Measurements from ENCODE around the gene AVPR2. TPM values are rescaled to one million over a fixed set of nuclear protein-coding genes. Genes with fewer than 3 reads are reported as not detected.

AVPR2 gene
- total RNA-seq, 1 donor from 2014 or later: 0.77 TPM

- peak within 1 kb of the TSS; percentile 72 for H3K27ac Mint-ChIP-seq (ENCODE audit: unreplicated experiment)
- H3K4me3 Mint-ChIP-seq (ENCODE audit: unreplicated experiment): peak within 1 kb of the TSS; percentile 89
- peak; percentile 64 for DNase-seq (ENCODE audit: low spot score)
- TF ChIP-seq, protein P1, sequence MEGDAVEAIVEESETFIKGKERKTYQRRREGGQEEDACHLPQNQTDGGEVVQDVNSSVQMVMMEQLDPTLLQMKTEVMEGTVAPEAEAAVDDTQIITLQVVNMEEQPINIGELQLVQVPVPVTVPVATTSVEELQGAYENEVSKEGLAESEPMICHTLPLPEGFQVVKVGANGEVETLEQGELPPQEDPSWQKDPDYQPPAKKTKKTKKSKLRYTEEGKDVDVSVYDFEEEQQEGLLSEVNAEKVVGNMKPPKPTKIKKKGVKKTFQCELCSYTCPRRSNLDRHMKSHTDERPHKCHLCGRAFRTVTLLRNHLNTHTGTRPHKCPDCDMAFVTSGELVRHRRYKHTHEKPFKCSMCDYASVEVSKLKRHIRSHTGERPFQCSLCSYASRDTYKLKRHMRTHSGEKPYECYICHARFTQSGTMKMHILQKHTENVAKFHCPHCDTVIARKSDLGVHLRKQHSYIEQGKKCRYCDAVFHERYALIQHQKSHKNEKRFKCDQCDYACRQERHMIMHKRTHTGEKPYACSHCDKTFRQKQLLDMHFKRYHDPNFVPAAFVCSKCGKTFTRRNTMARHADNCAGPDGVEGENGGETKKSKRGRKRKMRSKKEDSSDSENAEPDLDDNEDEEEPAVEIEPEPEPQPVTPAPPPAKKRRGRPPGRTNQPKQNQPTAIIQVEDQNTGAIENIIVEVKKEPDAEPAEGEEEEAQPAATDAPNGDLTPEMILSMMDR (IDR thresholded peaks at IDR 0.05; ENCODE audit: unreplicated experiment): no peak
- H3K9me3 Mint-ChIP-seq (ENCODE audit: unreplicated experiment): no peaks in the 10 kb centered on the region
- H3K27me3 Mint-ChIP-seq (ENCODE audit: unreplicated experiment): peaks cover 10% of the 10 kb centered on the region
- peaks cover 6% of the 10 kb centered on the region for H3K36me3 Mint-ChIP-seq (ENCODE audit: low read depth, unreplicated experiment)
- peaks cover 2% of the 10 kb centered on the region for H3K4me1 Mint-ChIP-seq (ENCODE audit: unreplicated experiment)
Measured at GRCh38 chrX:153934762-153935325, 30.4 kb downstream of the AVPR2 start, which contains the start of gene NAA10. TSS of gene NAA10 (minus strand) at chrX:153935037. CDS start at chrX:153934904, 133 bp downstream.

DNA sequence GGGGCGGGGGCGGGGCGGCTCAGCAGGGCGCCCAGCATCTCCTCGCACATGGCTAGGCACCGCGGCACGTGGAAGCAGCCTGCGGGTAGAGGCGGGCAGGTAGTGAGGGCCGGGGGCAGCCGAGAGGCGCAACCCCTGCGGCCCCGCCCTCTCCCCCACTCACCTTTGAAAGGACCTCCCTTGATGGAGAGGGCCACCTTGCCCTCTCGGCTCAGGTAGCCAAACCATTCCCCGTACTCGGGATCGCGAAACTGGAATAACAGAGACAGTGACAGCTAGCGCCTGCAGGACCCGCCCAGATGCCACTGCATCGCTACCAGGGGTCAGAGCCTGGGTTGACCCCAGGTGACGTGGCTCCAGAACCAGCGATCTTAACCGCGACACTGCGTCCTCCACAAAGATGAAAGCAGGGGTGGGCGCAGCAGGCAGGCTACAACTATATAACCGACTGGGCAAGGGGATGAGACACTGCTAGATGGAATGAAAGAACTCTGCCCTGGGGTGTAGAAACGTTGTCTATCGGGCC lies 30.9 kb downstream of the AVPR2 start:
- Mint-ChIP-seq H3K36me3 (ENCODE audit: low read depth, unreplicated experiment) (peaks cover 6% of the 10 kb centered on the region), H3K4me1 (ENCODE audit: unreplicated experiment) (peaks cover 2% of the 10 kb centered on the region), H3K9me3 (ENCODE audit: unreplicated experiment) (no peaks in the 10 kb centered on the region), H3K4me3 (ENCODE audit: unreplicated experiment) (peak overlapping the region; percentile 89), H3K27me3 (ENCODE audit: unreplicated experiment) (peaks cover 10% of the 10 kb centered on the region), H3K27ac (ENCODE audit: unreplicated experiment) (peak overlapping the region; percentile 72)
- TF ChIP-seq, protein P1 (IDR thresholded peaks at IDR 0.05; ENCODE audit: unreplicated experiment): no peak
- DNase-seq (ENCODE audit: low spot score): no peak

DNA sequence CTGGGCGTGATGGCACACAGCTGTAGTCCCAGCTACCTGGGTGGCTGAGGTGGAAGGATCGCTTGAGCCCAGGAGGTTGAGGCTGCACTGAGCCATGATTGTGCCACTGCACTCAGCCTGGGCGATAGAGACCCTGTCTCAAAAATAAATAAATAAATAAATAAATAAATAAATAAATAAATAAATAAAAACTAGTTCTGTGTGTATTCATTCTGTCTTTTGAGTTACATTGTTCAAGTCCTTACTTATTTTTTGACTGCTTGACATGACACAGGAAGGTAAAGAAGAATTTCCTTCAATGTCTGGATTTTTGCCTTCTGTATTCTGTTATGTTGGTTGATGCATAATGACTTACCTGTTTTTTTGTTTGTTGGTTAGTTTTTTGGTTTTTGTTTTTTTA lies 32.6 kb downstream of the AVPR2 start:
- Mint-ChIP-seq H3K4me1 (ENCODE audit: unreplicated experiment) (peaks cover 6% of the 10 kb centered on the region), H3K9me3 (ENCODE audit: unreplicated experiment) (no peaks in the 10 kb centered on the region), H3K36me3 (ENCODE audit: low read depth, unreplicated experiment) (no peaks in the 10 kb centered on the region), H3K4me3 (ENCODE audit: unreplicated experiment) (no peak overlapping the region), H3K27ac (ENCODE audit: unreplicated experiment) (no peak overlapping the region), H3K27me3 (ENCODE audit: unreplicated experiment) (peaks cover 8% of the 10 kb centered on the region)
- DNase-seq (ENCODE audit: low spot score): no peak
- TF ChIP-seq, protein P1 (IDR thresholded peaks at IDR 0.05; ENCODE audit: unreplicated experiment): no peak

DNA sequence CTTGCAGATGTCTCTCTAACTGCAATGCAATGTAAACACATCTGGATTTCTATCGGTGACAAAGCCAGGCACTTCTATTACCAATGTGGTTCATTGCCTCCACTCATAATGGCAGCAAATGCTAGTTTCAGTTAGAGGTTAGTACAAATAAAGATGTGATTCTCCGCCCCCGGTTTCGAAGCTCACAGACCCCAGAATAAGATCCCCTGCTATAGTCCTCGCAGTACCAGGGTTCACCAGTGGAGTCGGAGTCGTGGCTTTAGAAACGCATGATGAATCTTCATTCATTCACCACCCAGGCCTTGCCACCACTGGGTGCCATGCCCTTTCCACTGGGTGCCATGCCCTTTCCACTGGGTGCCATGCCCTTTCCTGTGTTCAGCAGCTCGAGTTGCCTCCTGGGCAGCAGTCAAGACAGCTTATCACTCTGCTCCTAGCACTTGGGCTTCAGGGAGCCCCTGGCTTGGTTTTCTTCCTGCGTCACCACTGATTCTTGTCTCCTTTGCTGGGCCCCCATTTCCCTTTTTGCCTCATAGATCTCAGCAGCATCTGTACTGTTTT lies 33.8 kb downstream of the AVPR2 start:
- no peak for DNase-seq (ENCODE audit: low spot score)
- H3K4me3 Mint-ChIP-seq (ENCODE audit: unreplicated experiment): no peak overlapping the region

More for the DNA sequence above, 33.8 kb downstream of the AVPR2 start:
- Mint-ChIP-seq H3K36me3 (ENCODE audit: low read depth, unreplicated experiment) (no peaks in the 10 kb centered on the region), H3K4me1 (ENCODE audit: unreplicated experiment) (peaks cover 6% of the 10 kb centered on the region), H3K9me3 (ENCODE audit: unreplicated experiment) (no peaks in the 10 kb centered on the region), H3K27ac (ENCODE audit: unreplicated experiment) (no peak overlapping the region), H3K27me3 (ENCODE audit: unreplicated experiment) (peaks cover 6% of the 10 kb centered on the region)
- TF ChIP-seq, protein P1 (IDR thresholded peaks at IDR 0.05; ENCODE audit: unreplicated experiment): no peak

Data from endothelial cell (in vitro differentiated cells).